RCC 7860 (cell line): Measurements from ENCODE around the gene SLC26A11.
"Not testable (repeated sequence)": the region's sequence is repeated elsewhere in the genome, so short reads cannot be mapped to it uniquely, and the experiment has no call there.

Source experiments
- DNase-seq: peaks from one replicate; pipeline ENCODE4 v3.0.0-alpha.2; 2015; ENCODE audit warnings: low spot score
- FAIRE-seq: peaks from 2 replicates; lab custom pipeline; 2012; peaks lifted over from hg19 to GRCh38; lab: Jason Lieb, UNC

SLC26A11 gene

DNA sequence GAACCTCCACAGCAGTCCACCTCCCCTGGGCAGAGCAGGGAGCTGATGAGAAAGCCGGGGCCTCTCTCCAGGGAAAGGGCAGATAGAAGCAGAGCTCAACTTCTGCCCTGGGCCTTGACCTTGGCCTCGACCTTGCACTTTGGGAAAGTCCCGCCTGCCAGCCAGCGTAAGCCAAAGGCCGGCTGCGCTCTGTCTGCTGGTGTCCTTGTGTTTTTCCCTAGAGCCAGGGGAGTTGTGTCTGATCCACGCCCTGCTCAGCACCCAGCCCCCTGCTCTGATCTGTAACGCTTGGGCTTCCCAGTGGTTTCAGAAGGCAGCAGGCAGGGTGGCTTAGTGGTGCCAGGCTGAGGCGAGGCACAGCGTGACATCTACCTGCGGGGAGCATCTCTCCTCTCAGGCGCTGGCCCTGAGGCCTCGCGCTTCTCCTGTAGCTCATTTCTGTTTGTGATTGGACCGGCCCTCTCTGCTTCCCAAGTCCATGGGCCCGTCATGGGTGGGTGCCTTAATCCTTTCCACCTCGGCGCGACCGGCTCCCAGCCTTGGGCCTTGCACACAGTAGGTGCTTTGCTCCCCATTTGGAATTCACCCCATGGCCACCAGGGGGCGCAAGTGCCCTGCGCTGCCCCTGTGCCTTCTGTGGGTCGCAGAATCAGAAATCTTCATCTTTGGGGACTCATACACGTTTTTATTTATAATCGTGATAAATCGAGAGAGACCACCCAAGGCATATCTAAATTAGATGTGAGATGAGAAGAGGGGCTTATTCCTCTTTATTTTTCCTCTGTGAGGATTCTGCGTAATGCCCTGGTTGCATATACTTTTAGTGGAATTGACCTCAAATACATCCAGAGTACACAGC is 24.3 kb upstream of the SLC26A11 start:
- FAIRE-seq, result no peak
- DNase-seq, result no peak

DNA sequence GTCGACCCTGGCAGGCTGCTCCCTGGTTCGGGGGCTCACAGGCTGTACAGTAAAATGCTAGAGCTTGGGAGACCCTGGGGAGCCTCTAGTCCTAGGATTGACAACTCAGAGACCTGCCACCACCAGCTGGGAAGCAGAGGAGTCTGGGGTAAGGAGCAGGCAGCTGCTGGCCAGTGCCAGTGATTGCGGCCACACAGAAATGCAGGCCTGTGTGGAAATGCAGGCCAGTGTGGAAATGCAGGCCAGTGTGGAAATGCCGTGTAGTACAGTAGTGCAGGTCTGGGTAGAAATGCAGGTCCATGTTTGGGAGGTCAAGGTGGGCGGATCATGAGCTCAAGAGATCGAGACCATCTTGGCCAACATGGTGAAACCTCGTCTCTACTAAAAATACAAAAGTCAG is 23.6 kb upstream of the SLC26A11 start:
- DNase-seq (no peak), FAIRE-seq (no peak)

DNA sequence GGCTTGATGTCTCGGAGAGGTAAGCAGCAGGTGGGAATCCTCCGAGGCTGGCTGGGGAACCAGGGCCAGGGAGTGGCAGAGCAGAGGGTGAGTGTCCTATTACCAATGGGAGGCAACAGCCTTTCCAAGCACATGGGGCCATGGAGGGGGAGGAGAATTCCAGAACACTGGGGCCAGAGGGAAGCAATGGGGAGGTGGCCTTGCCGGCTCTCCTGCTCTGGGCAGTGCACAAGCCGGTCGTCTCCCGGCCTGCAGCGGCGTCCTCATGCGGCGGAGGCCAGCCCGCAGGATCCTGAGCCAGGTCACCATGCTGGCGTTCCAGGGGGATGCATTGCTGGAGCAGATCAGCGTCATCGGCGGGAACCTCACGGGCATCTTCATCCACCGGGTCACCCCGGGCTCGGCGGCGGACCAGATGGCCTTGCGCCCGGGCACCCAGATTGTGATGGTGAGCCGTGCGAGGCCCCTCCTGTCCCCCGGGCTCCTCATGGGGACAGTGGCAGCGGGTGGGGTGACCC is 22.0 kb upstream of the SLC26A11 start:
- DNase-seq (no peak), FAIRE-seq (no peak)

DNA sequence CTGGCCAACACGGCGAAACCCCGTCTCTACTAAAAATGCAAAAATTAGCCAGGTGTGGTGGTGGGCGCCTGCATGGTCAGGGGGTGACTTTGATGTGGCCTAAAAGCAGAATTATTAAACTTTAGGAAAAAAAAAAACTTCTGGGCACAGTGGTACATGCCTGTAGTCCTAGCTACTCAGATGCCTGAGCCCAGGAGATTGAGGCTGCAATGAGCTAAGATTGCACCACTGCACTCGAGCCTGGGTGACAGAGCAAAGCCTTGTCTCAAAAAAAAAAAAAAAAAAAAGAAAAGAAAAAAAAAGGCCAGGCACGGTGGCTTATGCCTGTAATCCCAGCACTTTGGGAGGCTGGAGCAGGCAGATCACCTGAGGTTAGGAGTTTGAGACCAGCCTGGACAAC is 20.9 kb upstream of the SLC26A11 start:
- not testable (repeated sequence) for FAIRE-seq, DNase-seq

DNA sequence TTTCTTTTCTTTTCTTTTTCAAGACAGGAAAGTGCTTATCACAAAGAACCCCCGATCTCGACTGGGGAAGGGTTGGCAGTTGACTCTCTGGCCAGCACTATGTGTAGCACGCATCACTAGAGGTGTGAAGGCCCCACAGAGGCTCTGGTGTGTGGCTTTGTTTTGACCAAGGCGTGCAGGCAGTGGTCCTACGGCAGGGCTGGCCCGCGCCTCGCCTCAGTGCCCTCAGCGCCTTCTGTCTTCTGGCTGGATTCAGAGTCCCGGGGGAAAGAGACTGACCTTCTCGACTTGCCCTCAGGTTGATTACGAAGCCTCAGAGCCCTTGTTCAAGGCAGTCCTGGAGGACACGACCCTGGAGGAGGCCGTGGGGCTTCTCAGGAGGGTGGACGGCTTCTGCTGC is 18.8 kb upstream of the SLC26A11 start:
- FAIRE-seq, result no peak
- no peak for DNase-seq

DNA sequence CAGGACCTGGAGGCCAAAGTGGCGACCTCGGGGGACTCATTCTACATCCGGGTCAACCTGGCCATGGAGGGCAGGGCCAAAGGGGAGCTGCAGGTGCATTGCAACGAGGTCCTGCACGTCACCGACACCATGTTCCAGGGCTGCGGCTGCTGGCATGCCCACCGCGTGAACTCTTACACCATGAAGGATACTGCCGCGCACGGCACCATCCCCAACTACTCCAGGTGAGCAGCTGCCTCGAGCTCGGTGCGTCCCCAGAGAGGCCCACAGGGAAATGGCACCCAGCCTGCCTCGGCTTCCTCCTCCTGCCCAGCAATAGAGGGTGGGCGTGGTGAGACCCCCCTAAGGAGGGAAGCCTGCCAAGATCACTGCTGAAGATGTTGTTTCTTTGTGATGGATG is 18.0 kb upstream of the SLC26A11 start:
- DNase-seq (no peak), FAIRE-seq (no peak)

DNA sequence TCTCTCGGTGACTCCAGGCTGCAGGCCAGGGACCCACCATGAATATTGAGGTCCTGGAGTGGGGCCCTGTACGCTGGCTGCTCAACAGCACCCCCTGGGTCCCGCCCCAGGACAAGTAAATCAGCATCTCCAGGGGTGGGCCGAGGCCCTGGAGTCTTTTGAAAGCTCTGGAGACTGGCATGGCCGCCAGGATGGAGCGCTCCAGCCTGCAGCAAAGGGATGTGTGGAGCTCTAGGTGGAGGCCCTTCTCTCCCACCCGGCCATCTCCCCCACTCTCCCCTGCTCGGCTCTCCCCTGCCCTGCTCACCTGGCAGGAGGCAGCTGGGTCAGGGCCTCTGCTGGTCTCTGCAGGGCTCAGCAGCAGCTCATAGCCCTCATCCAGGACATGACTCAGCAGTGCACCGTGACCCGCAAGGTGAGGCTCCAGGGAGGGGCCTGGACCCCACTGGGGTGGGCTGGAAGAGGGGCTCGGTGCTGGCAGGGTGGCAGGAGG is 16.7 kb upstream of the SLC26A11 start:
- no peak for FAIRE-seq
- DNase-seq, result no peak

DNA sequence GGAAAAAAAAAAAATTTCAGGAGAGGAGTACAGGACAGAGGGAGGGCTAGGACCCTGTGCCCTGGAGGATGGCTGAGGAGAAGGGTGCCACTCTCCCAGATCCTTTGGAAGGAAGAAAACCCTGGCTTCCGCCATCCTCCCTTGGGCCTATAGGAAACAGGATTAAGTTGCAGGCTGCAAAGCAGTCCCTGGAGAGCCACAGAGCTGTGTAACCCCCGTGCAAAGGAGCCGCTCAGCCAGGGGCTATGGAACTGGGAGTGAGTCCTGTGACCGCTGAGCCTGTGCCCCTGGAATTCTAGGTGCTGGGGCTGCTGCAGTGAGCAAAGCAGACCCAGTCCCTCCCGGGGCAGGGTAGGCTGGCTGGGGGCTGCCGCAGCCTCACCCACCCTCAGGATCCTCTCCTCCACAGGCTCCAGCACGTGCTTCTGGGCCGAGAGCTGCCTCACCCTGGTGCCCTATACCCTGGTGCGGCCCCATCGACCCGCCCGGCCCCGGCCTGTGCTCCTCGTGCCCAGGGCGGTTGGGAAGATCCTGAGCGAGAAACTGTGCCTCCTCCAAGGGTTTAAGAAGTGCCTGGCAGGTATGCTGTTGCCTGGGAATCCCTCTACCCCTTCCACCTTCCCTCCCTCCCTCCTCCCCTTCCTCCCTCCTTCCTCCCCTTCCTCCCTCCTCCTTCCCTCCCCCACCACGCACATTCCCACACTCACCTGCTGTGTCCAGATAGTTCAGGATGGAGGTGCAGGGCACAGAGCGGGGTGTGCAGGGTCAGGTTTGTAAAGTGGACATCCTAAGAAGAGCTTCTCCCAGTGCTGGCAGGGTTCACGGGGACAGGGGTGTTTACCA is 15.4 kb upstream of the SLC26A11 start:
- FAIRE-seq (no peak), DNase-seq (no peak)

DNA sequence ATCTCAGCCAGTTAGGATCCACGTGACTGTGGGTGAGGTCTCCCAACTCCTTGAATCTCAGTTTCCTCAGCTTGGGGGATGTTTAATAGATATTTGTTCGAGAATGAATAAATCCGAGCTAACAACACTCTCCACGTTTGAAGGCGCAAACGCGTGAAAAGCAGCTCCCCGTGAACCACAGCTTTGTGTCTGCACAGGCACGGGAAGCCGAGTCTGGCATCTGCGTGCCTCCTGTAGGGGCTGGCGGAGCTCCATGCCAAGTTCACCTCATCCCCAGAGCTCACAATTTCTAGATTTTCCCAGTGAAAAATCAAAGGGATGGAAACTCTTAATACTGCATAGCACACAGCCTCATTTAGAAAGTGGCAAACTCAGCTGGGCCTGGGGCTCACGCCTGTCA is 14.4 kb upstream of the SLC26A11 start:
- DNase-seq (no peak), FAIRE-seq (no peak)

DNA sequence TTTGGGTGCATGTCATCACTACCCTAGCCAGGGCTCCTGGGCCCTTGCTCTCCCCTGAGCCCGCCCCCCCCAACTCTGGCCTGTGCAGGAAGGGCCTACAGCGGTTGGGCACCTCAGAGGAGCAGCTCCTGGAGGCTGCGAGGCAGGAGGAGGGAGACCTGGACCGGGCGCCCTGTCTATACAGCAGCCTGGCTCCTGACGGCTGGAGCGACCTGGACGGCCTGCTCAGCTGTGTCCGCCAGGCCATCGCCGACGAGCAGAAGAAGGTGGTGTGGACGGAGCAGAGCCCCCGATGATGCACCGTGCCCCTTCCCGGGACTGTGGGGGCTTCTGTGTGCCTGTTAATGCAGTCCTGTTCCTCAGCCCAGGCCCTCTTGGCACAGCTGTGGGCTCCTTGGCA is 12.2 kb upstream of the SLC26A11 start:
- no peak for DNase-seq
- FAIRE-seq, result no peak

DNA sequence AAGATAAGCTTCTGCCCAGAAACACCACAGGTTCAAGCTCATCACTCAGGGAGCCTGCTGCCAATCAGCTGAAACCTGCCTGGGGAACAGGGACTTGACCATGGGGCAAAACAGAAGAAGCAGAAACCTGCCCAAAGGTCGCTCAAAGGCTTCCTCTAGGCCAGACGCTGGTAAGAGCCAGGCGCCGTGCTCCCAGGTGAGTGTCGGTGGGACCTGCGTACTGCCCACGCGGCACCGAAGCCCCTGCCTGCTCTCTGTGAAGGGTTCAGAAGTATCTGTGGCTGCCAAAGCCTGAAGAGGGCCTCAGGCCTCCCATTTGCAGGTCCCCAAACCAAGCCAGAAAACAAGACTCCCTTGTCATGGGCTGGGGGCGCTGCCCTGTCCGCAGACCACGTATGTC is 10.5 kb upstream of the SLC26A11 start:
- DNase-seq, result no peak
- FAIRE-seq, result no peak

DNA sequence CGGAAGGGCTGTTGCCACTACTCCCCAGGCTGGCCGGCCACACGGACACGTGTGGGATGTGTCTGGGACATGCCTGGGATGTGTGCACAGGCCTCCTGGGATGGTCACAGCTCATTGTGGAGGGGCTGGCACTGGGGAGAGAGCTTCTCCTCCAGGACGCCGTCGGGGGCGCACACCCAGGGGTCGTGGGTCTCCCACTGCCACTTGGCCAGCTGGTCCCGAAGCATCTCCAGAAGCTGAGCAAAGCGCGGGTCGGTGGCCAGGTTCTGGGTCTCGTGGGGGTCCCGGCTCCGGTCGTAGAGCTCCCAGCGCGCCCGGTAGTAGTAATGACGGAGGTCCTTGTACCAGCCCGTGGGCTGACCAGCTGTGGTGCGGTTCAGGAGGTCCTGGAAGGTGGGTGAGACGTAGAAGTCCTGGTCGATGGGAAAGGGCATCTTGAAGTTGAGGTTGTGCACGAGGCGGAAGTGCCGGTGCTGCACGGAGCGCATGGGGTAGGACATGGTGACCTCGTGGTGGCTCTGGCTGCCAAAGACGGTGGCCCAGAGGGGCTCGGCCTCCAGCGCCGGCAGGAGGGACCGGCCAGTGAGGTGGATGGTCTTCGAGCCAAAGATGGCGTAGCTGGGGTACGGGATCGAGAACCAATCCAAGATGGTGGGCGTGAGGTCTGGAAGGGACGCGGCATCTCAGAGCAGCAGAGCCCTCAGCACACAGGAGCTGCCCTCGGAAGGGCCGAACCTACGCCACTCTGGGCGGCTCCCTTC is 9.7 kb upstream of the SLC26A11 start:
- FAIRE-seq (no peak), DNase-seq (no peak)

DNA sequence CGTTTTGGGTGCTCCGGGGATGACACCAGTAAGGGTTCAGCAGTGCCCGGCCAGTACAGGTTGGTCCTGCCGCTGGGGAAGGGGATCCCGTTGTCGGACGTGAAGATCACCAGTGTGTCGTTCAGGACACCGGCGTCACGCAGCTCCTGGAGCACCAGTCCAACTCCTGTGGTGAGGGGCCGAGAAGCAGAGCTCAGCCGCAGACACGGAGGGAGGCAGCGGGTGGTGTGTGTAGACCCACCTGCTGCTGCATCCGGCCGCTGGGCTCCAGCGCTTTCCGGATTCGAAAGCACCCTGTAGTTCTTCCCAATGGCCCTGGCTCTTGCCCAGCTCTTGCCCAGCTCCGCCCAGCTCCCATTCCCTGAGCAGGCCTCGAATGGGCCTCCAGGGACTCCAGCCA is 8.1 kb upstream of the SLC26A11 start:
- no peak for FAIRE-seq
- DNase-seq, result no peak

DNA sequence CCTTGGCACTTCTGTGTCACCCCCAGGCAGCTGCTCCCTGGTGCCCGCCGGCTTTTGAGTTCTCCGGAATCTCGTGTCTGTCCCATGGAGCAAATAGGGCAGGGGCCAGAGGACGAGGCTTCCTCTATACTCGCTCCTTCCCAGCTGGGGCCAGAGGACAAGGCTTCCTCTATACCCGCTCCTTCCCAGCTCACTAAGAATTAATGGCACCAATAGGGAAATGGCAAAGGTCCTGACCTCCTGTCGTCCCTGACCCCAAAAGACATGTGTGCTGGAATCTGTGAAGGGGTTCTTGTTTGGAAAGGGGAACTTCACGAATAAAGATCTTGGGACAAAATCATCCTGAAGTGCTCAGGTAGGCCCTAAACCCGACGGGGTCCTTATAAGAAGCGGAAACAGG is 7.7 kb upstream of the SLC26A11 start:
- DNase-seq (no peak), FAIRE-seq (no peak)

DNA sequence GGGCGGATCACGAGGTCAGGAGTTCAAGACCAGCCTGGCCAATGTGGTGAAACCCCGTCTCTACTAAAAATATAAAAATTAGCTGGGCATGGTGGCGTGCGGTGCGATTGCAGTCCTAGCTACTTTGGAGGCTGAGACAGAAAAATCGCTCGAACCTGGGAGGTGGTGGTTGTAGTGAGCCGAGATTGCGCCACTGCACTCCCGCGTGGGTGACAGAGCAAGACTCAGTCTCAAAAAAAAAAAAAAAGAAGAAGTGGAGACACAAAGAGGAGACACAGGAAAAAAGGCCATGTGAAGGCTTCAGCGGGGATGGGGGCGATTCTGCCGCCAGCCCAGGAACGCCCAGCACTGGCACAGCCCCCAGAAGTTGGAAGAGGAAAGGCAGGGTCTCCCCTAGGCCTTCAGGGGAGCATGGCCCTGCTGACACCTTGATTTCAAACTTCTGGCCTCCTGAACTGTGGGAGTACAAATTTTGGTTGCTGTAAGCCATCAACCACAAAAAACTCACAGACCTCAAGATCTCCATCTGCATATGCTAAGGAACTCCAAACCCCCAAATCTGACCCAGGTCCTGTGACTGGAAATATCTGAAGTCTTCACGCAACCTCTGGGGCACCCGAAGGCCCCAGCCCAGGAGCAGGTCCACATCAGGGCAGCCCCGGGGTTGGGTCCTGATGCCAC is 7.1 kb upstream of the SLC26A11 start:
- DNase-seq, result no peak
- no peak for FAIRE-seq

DNA sequence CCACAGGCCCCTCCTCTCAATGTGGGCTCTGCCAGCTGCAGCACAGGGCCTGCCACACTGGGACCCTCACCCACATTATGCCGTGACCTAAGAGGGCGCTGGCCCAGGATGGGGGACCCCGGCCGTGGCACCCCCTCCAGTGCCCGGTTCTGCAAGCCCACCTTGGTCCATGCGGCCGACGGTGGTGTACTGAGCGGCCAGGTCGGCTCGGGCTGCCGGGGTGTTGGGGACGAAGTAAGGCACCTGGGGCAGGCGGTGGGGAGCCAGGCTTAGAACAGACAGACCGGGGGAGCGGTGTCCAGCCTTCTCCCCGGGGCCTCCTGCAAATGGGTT is 6.6 kb upstream of the SLC26A11 start:
- DNase-seq (no peak), FAIRE-seq (no peak)

DNA sequence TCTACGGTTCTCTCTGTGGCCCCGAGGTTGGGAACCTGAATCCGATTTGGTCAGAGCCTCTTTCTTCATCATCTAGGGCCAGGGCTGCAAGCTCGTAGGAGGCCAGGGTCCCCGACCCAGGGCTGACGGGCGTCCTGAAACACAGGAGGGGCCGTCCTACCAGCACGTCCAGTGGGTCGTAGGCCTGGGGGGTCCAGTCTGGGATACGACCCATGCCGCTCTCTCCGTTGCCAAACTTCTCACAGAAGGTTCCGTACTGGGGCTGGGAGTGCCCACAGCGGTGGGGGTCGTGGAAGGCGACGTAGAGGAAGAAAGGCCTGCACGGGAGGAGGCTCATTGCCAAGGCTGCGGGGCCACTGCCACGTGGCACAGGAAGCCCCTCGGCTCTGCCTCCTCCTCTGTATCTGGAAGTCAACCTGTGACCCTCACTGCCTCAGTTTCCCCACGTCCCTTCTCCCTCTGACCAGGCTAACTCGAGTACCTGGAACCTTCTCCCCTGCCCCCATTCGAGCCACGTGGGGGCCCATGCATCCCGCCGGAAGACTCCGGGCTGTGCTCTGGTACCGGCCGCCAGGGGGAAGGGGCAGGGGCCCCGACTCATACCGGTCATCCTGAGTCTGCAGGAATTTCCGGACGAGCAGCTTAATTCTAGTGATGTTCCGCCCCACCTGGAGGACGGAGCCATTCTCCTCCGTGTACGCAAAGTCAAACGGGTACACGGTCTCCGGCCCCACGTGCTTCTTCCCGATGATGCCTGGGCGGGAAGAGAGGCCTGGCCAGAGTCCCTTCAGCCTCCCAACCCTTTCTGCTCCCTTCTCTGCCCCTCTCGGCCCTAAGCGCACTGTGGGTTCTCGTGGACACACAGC is 6.0 kb upstream of the SLC26A11 start:
- DNase-seq (no peak), FAIRE-seq (no peak)

DNA sequence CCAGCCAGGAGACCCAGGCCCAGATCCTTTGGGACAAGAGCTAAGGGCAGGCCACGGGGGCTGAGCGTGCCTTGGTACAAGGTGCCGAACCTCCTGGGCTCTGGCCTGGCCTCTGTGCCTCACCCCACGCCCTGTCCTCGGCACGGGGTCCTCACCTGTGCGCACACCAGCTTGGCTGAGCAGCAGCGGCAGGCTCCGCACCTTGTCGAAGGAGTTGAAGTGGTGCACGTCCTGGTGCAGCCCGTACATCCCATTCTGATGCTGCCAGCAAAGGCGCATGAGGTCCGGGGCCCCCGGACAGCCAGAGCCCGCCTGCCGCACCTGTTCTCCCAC is 5.4 kb upstream of the SLC26A11 start:
- DNase-seq (no peak), FAIRE-seq (no peak)

DNA sequence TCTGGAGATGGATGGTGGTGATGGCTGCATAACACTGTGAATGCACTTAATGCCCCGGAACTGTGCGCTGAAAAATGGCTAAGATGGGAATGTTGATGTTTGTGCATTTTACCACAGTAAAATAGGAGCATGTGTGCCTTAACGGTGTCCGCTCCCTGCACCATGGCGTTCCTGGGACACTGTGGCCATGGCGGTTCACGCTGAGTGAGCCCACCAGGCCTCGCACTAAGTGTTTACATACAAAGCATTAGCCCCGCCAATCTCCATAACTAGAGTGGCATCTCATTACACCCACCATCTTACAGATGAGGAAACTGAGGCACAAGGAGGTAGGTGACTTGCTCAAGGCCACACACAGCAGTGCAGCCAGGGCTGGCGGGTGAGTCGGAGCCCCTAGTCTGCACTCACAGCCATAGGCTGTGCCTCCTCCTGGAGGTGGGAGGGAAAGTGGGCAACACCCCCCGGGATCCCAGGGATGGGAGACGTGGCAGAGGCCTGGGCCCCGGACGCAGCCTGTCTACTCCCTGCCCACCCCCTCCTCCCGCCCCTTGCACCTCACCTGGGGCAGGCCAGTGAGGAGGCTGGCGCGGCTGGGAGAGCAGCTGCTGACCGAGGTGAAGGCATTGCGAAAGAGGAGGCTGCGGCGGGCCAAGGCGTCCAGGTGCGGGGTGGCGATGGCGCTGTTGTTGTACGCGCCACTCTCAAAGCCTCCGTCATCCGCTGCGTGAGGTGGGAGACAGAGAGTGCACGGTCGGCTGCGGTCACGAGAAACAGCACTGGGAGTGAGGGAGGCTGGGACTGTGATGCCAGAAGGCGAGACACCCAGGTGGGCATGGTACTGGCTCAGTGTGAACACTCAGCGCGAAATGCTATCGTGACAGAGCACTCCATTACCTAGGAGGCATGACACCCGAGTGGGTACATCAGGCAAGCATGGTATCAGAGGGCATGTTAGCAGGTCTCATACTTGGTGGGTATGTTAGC is 3.5 kb upstream of the SLC26A11 start:
- FAIRE-seq, result no peak
- no peak for DNase-seq
